ENCODE results near the gene PTAFR. TPM values are rescaled to one million over a fixed set of nuclear protein-coding genes. Genes with fewer than 3 reads are reported as not detected.

The PTAFR gene
- under 0.01 and 0.34 TPM in 2 replicates for total RNA-seq

GRCh38 chr1:28176492-28177470 is at the start of gene PTAFR:
Gene PTAFR (minus strand): TSS chr1:28176690. CDS start chr1:28151021, 25,669 bp downstream.

Other genes with a start within 250 kb of the PTAFR start
- not detected in 2 replicates for gene SMPDL3B, start 241.7 kb downstream of the PTAFR start, total RNA-seq
- gene XKR8, start 216.7 kb downstream of the PTAFR start, total RNA-seq: 7.0 and 9.8 TPM in 2 replicates
- gene EYA3, start 88.1 kb downstream of the PTAFR start, total RNA-seq: 10.3 and 12.6 TPM in 2 replicates
- 52.5 and 72.1 TPM in 2 replicates for gene DNAJC8, start 56.3 kb upstream of the PTAFR start, total RNA-seq
- 404 and 481 TPM in 2 replicates for gene ATP5IF1, start 59.4 kb upstream of the PTAFR start, total RNA-seq
- 28.8 and 29.1 TPM in 2 replicates for gene SESN2, start 82.8 kb upstream of the PTAFR start, total RNA-seq
- gene MED18, start 152.3 kb upstream of the PTAFR start, total RNA-seq: 19.9 and 20.5 TPM in 2 replicates
- gene PHACTR4, start 193.1 kb upstream of the PTAFR start, total RNA-seq: 9.8 and 10.7 TPM in 2 replicates

Data from bronchus fibroblast of lung (primary cell).